Fibroblast of skin of scalp (primary cell): ENCODE measurements around the gene CD58.

ENCODE experiments used
- DNase-seq: peaks from one replicate; pipeline ENCODE4 v3.0.0-alpha.2; 2013

The CD58 gene

GRCh38 chr1:116508085-116508983, 62.5 kb downstream of the CD58 start:
- DNase-seq = no peak

GRCh38 chr1:116507631-116508030, 63.2 kb downstream of the CD58 start:
- DNase-seq = no peak

DNA sequence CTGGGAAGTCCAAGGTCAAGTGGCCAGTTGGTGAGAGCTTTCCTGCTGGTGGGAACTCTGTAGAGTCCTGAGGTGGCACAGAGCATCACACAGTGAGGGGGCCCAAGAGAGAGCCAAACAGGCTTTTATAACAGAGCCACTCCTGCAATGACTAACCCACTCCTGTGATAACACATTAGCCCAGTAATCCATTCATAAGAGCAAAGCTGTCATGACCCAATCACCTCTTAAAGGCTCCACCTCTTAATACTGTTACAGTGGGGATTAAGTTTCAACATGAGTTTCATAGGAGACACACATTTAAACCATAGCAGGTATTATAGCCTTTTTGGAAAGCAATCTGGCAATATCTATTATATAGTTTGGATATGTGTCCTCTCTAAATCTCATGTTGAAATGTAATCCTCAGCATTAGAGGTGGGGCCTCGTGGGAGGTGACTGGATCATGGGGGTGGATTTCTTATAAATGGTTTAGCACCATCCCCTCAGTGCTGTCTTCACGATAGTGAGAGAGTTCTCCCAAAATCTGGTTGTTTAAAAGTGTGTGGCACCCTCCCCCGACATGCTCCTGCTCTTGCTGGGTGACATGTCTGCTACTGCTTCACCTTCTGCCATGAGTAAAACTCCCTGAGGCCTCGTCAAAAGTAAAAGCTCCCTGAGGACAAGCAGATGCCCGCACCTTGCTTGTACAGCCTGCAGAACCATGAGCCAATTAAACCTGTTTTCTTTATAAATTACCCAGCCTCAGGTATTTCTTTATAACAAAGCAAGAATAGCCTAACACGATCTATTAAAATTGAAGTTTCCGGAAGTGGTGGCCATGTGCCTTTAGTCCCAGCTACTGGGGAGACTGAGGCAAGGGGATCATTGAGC, 64.5 kb downstream of the CD58 start:
- no peak for DNase-seq

- DNase-seq = peak; percentile 74
Observed at GRCh38 chr1:116504308-116505156, 66.3 kb downstream of the CD58 start.

DNA sequence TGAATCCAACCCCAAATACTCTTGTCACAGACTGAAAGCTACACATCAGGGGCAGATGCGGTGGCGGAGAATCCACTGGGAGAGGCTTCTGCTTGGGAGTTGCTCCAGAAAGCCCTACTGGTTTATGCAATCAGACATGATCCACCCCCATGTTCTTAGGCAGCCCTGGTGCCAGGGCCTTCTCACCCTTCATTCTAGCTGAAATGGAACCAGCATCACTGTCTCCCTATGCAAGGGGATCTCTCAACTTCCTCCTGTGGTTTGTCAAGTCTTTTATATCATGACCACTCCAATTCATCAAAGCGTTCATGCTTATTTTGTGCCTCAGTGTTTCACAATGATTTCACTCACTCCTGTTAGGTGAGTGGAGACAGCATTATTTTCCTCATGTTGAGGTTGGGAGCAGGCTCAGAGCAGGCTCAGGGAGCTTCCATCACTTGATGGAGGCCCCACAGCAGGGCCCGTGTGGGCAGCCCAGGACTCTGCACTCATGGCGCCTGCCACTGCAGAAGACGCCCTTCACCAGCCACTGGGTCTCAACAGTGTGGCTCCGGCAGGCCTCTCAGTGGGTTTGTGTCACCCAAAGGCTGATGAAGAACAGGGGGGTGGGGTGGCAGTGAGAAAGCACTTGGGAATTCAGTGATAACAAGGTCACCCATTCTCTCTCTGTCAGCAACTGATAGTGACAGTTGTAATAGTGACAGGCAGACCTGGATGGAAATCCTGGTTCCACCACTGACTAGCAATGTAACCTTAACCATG, 67.1 kb downstream of the CD58 start:
- no peak for DNase-seq

DNA sequence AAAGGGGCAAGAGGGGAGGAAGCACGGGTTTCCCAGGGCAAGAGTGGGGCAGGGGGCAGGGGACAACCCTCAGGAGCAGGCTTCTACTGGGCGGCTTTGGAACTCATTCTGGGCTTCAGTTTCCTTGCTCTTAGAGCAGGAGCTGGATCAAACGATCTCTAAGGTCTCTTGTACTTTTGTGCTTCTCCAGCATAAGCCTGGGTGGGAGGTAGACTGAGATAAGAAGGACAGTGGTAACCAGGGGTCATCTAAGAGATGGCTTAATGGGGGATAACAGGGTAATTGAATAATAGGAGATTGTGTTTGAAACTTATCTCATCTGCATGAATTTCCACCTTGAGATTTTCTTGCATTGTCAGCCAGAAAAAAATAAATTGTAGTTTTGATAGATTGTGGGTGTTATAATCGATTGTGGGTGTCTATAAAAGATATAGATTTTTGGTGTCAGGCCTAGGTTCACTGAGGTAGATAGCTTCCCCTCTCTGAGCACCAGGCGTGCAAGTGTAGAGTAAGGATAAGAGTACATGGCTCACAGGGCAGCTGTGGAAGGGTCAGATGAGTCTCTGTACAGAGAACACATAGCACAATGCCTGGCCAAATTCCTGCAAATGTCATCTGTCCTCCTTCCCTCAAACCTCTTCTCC, 68.0 kb downstream of the CD58 start:
- DNase-seq = no peak

GRCh38 chr1:116501870-116502244, 69.0 kb downstream of the CD58 start:
- DNase-seq = no peak

GRCh38 chr1:116501125-116501869, 69.5 kb downstream of the CD58 start:
- no peak for DNase-seq

DNA sequence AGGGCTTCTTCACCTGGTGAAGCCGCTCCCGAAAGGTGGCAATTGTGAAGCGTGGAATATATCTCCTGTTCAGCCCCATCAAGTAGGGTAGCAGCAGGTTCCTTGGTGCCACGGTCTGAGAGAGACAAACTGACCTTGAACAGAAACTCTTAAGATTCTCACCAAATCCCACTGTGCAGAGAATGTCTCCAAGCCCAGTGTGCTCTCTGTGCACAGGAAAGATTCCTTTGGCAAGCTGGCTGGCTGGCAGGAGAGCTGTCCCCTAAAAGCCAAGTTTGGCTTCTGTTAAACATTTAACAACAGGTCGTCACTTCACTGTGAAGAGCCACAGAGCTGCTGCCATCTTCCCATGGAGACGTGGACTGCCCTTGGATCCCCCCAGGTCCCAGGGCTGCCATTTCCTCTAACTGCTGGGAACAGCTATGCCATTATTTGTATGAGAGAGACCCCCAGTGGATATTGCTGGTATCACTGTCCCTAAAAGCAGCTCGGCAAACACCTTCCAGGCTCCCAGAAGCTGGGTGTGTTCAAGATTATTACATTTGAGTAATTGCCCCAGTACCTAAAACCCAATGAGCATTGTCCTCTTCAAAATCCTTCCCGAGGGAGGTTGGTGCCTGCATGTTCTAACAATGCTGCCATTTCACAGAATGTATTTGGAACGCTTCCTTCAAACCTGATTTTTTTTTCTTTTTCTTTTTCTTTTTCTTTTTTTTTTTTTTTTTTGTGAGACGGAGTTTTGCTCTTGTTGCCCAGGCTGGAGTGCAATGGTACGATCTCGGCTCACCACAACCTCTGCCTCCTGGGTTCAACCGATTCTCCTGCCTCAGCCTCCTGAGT, 71.8 kb downstream of the CD58 start:
- peak; percentile 77 for DNase-seq

- DNase-seq = peak; percentile 54
Observed at GRCh38 chr1:116497656-116498055, 73.2 kb downstream of the CD58 start.

DNA sequence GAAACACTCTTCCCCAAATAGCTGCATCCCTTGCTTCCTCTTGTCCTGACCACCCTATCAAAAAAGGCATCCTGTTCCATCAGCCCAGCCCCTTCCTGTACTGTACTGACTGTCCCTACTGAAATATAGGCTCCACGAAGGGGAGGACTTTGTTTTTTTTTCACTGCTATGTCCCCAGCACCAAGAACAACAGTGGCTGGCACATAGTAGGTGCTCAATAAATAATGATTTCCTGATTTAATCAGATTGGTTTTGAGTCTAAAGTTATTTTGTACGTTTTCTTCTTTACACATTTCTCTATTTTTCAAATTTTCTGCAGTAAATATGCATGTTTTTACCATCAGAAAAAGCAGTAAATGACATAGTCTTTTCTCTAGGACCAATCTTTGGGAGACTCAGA, 73.9 kb downstream of the CD58 start:
- no peak for DNase-seq

GRCh38 chr1:116496380-116496779, 74.4 kb downstream of the CD58 start:
- peak; percentile 42 for DNase-seq

- no peak for DNase-seq
Observed at GRCh38 chr1:116495535-116495934, 75.3 kb downstream of the CD58 start.

GRCh38 chr1:116494745-116495144, 76.1 kb downstream of the CD58 start:
- no peak for DNase-seq

DNA sequence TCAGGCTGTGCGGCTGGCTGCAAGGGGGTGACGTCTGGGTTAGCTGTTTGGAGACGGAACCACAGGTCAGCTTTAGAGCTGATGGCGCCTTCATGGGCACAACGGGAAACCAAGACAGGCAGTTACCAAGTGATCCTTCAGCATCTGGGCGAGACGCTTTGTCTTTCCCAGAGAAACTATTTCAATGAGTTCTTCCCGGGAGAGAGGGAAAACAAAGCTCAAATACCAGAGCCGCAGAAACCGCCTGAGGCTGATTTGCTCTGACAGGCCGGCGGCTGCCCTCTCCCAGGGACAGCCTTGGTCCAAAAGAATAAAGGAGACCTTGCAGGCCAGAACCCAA, 76.5 kb downstream of the CD58 start:
- DNase-seq = peak; percentile 63

DNA sequence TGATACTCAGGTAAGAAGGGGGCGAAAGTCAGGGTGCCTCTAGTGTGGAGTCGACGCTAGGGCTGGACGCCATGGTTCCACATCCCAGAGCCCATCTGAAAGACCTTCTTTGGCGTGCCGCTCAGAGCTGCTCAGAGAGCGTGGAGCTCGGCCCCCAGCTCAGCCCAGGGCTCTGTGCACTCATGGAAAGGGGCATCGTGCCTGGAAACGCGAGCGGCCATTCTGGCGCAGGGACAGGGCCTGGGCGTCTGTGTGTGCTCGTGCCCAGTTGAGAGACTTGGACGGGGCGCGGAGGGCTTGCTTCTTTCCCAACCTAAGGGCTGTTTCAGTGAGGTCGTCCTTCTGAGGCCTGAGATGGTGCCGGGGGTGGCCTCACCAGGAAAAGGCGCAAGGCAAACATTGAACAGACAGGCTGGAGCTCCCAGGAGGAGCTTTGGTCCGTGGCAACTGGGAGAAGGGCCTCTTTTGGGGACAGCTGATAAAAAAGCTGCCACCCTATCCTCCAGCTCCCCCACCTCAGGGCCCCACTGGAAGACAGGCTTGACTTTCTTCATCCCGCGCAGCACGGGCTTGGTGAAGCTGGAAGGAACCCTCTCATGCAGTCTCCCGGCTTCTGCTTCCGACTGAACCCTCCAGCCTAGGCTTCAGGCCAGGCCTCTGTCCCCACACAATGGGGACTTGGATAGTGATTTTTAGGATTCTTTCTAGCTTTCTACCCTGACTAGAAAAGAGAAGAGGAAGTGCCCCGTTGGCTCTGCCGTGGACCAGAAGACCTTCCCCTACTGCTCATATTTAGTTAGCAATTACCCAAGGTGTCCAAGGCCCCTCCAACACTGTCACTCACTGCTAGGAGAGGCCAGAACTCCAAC, 77.1 kb downstream of the CD58 start:
- no peak for DNase-seq

- DNase-seq = no peak
Observed at GRCh38 chr1:116493036-116493435, 77.8 kb downstream of the CD58 start.

GRCh38 chr1:116492358-116492811, 78.4 kb downstream of the CD58 start:
- DNase-seq = peak; percentile 47
